Psoas muscle (tissue), 8 donors: ENCODE results near the gene ITGA11. TPM values are rescaled to one million over a fixed set of nuclear protein-coding genes. Genes with fewer than 3 reads are reported as not detected.

Source experiments
- ATAC-seq, 4 donors: fragments of 200-7000 bp; cut with Tn5 transposase; one replicate each; pipeline ENCODE4 v1.9.1; 2020; ENCODE audit warnings: moderate library complexity in 3 of 4, mild to moderate bottlenecking in 2 of 4
- DNase-seq, 2 donors: peaks; one replicate each; pipeline ENCODE4 v3.0.0-alpha.2; 2020
- H3K27ac ChIP-seq: fragments of 200-600 bp; one replicate; pipeline ENCODE4 v1.8.0; 2022
- H3K27me3 ChIP-seq, 3 donors: fragments of 200-600 bp in 1 of 3; one replicate each; pipeline versions ENCODE4 v1.6.1 to v1.8.0; 2013 to 2022; ENCODE audit warnings: low read length in 2 of 3, mild to moderate bottlenecking in 2 of 3, moderate library complexity in 1 of 3; ENCODE audit not compliant: insufficient read depth in 3 of 3
- H3K36me3 ChIP-seq, 2 donors: fragments of 200-600 bp in 1 of 2; one replicate each; pipeline versions ENCODE4 v1.6.1 to v1.8.0; 2013 to 2022; ENCODE audit warnings: low read depth in 1 of 2, mild to moderate bottlenecking in 1 of 2, moderate library complexity in 1 of 2; ENCODE audit not compliant: insufficient read depth in 1 of 2
- H3K4me1 ChIP-seq: fragments of 200-600 bp; one replicate; pipeline ENCODE4 v1.8.0; 2022
- H3K4me3 ChIP-seq: fragments of 200-600 bp; one replicate; pipeline ENCODE4 v1.8.0; 2022; ENCODE audit warnings: mild to moderate bottlenecking
- H3K9me3 ChIP-seq: fragments of 200-600 bp; one replicate; pipeline ENCODE4 v1.8.0; 2022
- WGBS, 3 donors: extraction: QIAGEN DNeasy Blood & Tissue Kit; methylation state at CpG; one replicate each; pipeline versions ENCODE4 v1.1.6 to v1.1.7; 2013; 5-methylcytosine and 5-hydroxymethylcytosine counted together
- intact Hi-C, 2 donors: fragments of 100-400 bp; cut with DNase I; formaldehyde crosslinking; loops; one replicate each; pipeline versions ENCODE4 v1.11.0 to v1.14.2; 2022
- polyA plus RNA-seq, 3 donors: library from polyadenylated mRNA; stranded (reverse); fragments of 200-250 nt; gene quantifications; one replicate each; pipeline ENCODE4 v1.2.3, GENCODE V29; 2013
- total RNA-seq, 4 donors: library from RNA; stranded (reverse); fragmentation: NEBNext Ultra II Directional in 2 of 4; extraction: Animal tissue kit (Norgen Biotek cat#: 25700) in 2 of 4; gene quantifications; one replicate each; pipeline versions ENCODE4 v1.2.1 to v1.2.4, GENCODE V29; 2021 to 2023
- TF ChIP-seq, protein P1 (sequence below): fragments of 200-600 bp; IDR thresholded peaks from one replicate; pipeline ENCODE4 v1.8.0; 2022; ENCODE audit warnings: antibody characterized with exemption
- donor health status: healthy with polysubstance abuse.
- donor health status: DM: no; HTN: no; CAD: no; lungs with moderate emphysema.
- donor health status: Bipolar disorder and iron deficiency.
- donor health status: healthy.
- donor health status: DM: yes; HTN: yes; CAD: no.
- donor health status: DM: no; HTN: no; CAD: no.
- donor health status: DM: no; HTN: no; CAD: no.
- donor health status: DM: yes; HTN: yes; CAD: no.

The ITGA11 gene
- total and polyA plus RNA-seq, 7 donors = 0.10 to 7.9 (median 0.97) TPM

DNA sequence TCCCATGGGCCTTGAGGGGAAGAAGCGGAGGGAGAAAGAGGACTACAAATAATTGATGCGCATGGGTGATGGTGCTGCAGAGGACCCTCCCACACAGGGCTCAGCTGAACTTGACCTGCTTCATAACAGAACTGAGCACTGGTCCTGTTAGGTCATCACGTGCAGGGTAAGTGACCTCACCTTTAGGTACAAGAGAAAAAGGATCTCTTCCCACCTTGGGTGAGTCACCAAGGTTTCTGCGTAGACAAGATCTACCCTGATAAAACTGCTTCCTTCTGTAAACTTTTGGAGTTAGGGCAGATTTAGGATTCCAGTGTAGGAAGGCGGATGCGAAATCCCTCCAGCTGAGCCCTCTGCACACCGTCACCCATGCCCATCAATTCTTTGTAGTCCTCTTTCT, 87.4 kb downstream of the ITGA11 start:
- no peak overlapping the region for H3K27ac ChIP-seq
- no peak for DNase-seq
- no peak for ATAC-seq
- H3K27me3 ChIP-seq = no peaks in the 10 kb centered on the region
- no peaks in the 10 kb centered on the region for H3K9me3 ChIP-seq
- intact Hi-C loops = no loop called here
- peaks cover 20% of the 10 kb centered on the region for H3K4me1 ChIP-seq
- no peak overlapping the region for H3K4me3 ChIP-seq
- WGBS, 3 donors = 97 to 99% (median 98%) methylated on average over 7 of the region's 7 CpGs
- H3K36me3 ChIP-seq = no peaks in the 10 kb centered on the region
- TF ChIP-seq, protein P1, sequence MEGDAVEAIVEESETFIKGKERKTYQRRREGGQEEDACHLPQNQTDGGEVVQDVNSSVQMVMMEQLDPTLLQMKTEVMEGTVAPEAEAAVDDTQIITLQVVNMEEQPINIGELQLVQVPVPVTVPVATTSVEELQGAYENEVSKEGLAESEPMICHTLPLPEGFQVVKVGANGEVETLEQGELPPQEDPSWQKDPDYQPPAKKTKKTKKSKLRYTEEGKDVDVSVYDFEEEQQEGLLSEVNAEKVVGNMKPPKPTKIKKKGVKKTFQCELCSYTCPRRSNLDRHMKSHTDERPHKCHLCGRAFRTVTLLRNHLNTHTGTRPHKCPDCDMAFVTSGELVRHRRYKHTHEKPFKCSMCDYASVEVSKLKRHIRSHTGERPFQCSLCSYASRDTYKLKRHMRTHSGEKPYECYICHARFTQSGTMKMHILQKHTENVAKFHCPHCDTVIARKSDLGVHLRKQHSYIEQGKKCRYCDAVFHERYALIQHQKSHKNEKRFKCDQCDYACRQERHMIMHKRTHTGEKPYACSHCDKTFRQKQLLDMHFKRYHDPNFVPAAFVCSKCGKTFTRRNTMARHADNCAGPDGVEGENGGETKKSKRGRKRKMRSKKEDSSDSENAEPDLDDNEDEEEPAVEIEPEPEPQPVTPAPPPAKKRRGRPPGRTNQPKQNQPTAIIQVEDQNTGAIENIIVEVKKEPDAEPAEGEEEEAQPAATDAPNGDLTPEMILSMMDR = no peak

GRCh38 chr15:68343579-68344225, 88.3 kb downstream of the ITGA11 start:
- 90 to 91% (median 90%) methylated on average over 14 of the region's 14 CpGs for WGBS, 3 donors
- no peak for DNase-seq

DNA sequence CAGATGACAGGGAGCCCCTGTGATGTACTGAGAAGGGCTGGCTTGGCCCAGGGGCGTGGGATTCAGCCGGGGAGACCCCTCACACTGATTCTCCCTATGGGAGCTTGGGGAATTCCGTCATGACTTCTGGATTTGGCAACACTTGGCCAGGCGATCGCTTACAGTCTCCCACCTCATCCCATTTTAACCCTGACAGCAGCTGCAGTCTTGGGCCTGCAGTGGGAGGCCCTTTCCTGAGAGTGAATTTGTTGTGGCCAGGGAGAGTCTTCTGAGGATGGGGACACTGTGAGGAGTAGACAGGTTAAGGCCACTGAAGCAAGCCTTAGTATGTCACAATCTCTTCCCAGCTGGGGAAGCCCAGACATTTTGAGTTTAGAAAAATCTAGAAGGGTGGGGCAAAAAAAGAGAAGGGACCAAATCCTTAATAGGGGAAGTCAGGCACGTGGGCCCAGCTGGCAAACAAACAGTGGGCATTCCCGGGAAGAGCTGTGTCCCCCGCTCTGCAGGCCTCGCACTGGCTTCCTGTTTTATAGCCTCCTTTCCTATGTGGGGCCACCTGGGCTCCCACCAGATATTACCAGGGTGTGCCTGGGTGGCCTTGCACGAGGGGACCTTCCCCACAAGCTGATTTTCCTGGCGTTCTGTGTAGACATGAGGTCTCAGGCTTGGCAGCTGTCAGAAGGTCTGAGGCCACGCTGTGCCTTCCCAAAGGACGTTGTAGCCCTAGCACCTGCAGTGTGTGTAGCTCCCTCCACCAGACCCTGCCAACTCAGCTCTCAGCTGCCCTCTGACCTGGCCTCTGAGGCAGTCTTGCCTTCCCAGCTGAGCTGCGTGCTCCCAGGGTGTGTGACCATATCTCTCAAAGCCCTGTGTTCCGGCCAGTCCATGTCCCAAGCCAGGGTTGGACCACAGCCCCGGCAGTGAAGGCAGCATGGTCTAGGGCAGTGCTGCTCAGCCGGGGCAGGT, 89.9 kb downstream of the ITGA11 start:
- H3K4me3 ChIP-seq = no peak overlapping the region
- no peaks in the 10 kb centered on the region for H3K36me3 ChIP-seq
- H3K4me1 ChIP-seq = peaks cover 22% of the 10 kb centered on the region
- WGBS, 3 donors = 34 to 54% (median 48%) methylated on average over 17 of the region's 17 CpGs
- H3K27me3 ChIP-seq = no peaks in the 10 kb centered on the region
- DNase-seq (peak; percentile 33 to 67), ATAC-seq (peak; percentile 22 to 58 (median 42))
- TF ChIP-seq, protein P1 = no peak
- intact Hi-C loops = no loop called here
- H3K9me3 ChIP-seq = no peaks in the 10 kb centered on the region
- peak overlapping the region; percentile 61 for H3K27ac ChIP-seq

More at GRCh38 chr15:68343579-68344225, 88.3 kb downstream of the ITGA11 start:
- ATAC-seq = no peak
- no peaks in the 10 kb centered on the region for H3K9me3 ChIP-seq
- H3K36me3 ChIP-seq = no peaks in the 10 kb centered on the region
- intact Hi-C loops = no loop called here
- no peak overlapping the region for H3K4me3 ChIP-seq
- TF ChIP-seq, protein P1 = no peak
- peaks cover 22% of the 10 kb centered on the region for H3K4me1 ChIP-seq
- H3K27ac ChIP-seq = no peak overlapping the region
- H3K27me3 ChIP-seq = no peaks in the 10 kb centered on the region

GRCh38 chr15:68340726-68341671, 91.0 kb downstream of the ITGA11 start:
- Histone ChIP-seq H3K9me3 (no peaks in the 10 kb centered on the region), H3K27ac (peak overlapping the region; percentile 61), H3K27me3 (no peaks in the 10 kb centered on the region), H3K4me1 (peaks cover 22% of the 10 kb centered on the region), H3K4me3 (no peak overlapping the region), H3K36me3 (no peaks in the 10 kb centered on the region)
- no peak for DNase-seq
- 43 to 60% (median 53%) methylated on average over 15 of the region's 15 CpGs for WGBS, 3 donors
- TF ChIP-seq, protein P1 = no peak
- peak; percentile 14 to 82 (median 48) for ATAC-seq
- intact Hi-C loops = no loop called here
